ENCODE measurements around the gene TBC1D1. TPM values are rescaled to one million over a fixed set of nuclear protein-coding genes. Genes with fewer than 3 reads are reported as not detected.

Gene TBC1D1
- total and polyA plus RNA-seq, 10 donors: 49.3 to 142 (median 95.5) TPM

GRCh38 chr4:37976507-37976906 is 85.6 kb downstream of the TBC1D1 start:
- TF ChIP-seq POLR2AphosphoS5 (IDR thresholded peaks at IDR 0.05) (no peak), POLR2A (IDR thresholded peaks at IDR 0.05) (no peak)
- TF ChIP-seq, protein P1, sequence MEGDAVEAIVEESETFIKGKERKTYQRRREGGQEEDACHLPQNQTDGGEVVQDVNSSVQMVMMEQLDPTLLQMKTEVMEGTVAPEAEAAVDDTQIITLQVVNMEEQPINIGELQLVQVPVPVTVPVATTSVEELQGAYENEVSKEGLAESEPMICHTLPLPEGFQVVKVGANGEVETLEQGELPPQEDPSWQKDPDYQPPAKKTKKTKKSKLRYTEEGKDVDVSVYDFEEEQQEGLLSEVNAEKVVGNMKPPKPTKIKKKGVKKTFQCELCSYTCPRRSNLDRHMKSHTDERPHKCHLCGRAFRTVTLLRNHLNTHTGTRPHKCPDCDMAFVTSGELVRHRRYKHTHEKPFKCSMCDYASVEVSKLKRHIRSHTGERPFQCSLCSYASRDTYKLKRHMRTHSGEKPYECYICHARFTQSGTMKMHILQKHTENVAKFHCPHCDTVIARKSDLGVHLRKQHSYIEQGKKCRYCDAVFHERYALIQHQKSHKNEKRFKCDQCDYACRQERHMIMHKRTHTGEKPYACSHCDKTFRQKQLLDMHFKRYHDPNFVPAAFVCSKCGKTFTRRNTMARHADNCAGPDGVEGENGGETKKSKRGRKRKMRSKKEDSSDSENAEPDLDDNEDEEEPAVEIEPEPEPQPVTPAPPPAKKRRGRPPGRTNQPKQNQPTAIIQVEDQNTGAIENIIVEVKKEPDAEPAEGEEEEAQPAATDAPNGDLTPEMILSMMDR (IDR thresholded peaks at IDR 0.05 in 8 of 11, conservative IDR thresholded peaks at IDR 0.05 in 3 of 11): no peak
- Histone ChIP-seq H3K9me3 (no peaks in the 10 kb centered on the region), H3K27me3 (replicated peaks in 1 of 7) (no peaks in the 10 kb centered on the region), H3K36me3 (no peaks in the 10 kb centered on the region), H3K4me3 (peak overlapping the region; percentile 28 to 94 (median 74)), H3K27ac (peak overlapping the region; percentile 66 to 99 (median 96)), H3K4me1 (peaks cover 14 to 46% (median 37%) of the 10 kb centered on the region in 6 donors)
- intact Hi-C loops (cut with DNase I; ENCODE audit: low total_unique reads): loop anchor here (10.0 kb wide), 2 partner anchors 48 to 172 kb away; no protein-coding TSS in a partner anchor
- no peak for DNase-seq
- WGBS, 5 donors: 23 to 45% (median 39%) methylated on average over 3 of the region's 3 CpGs

GRCh38 chr4:37976991-37977470 is 86.1 kb downstream of the TBC1D1 start:
- intact Hi-C loops (cut with DNase I; ENCODE audit: low total_unique reads): loop anchor here (10.0 kb wide), 2 partner anchors 48 to 172 kb away; no protein-coding TSS in a partner anchor
- peaks cover 14 to 52% (median 39%) of the 10 kb centered on the region in 6 donors for H3K4me1 ChIP-seq
- peak overlapping the region; percentile 69 to 94 (median 78) for H3K4me3 ChIP-seq
- H3K27me3 ChIP-seq (replicated peaks in 1 of 7): no peaks in the 10 kb centered on the region
- no peaks in the 10 kb centered on the region for H3K36me3 ChIP-seq
- TF ChIP-seq POLR2A (IDR thresholded peaks at IDR 0.05) (no peak), POLR2AphosphoS5 (IDR thresholded peaks at IDR 0.05) (peak; percentile 37 to 74 (median 51))
- peak overlapping the region; percentile 91 to 99 (median 96) for H3K27ac ChIP-seq
- no peaks in the 10 kb centered on the region for H3K9me3 ChIP-seq
- peak; percentile 97 for DNase-seq
- 1 to 9% (median 2%) methylated on average over 4 to 49 of the region's 50 CpGs for WGBS, 5 donors

- Histone ChIP-seq H3K4me1 (peaks cover 17 to 58% (median 46%) of the 10 kb centered on the region in 6 donors), H3K27ac (peak overlapping the region; percentile 91 to 99 (median 96)), H3K9me3 (no peaks in the 10 kb centered on the region), H3K4me3 (peak overlapping the region; percentile 69 to 94 (median 78)), H3K36me3 (no peaks in the 10 kb centered on the region), H3K27me3 (replicated peaks in 1 of 7) (no peaks in the 10 kb centered on the region)
- intact Hi-C loops (cut with DNase I; ENCODE audit: low total_unique reads): loop anchor here (10.0 kb wide), 2 partner anchors 47 to 173 kb away; no protein-coding TSS in a partner anchor
- no peak for TF ChIP-seq POLR2A (IDR thresholded peaks at IDR 0.05)
- TF ChIP-seq POLR2AphosphoS5 (IDR thresholded peaks at IDR 0.05): peak; percentile 78 to 86 (median 83)
- TF ChIP-seq, protein P1 (IDR thresholded peaks at IDR 0.05 in 8 of 11, conservative IDR thresholded peaks at IDR 0.05 in 3 of 11): peak; percentile 48 to 93 (median 76)
- 0 to 1% (median 0%) methylated on average over 37 to 74 of the region's 74 CpGs for WGBS, 5 donors
- DNase-seq: peak; percentile 97
These were observed 86.8 kb downstream of the TBC1D1 start for GRCh38 chr4:37977471-37978247.

DNA sequence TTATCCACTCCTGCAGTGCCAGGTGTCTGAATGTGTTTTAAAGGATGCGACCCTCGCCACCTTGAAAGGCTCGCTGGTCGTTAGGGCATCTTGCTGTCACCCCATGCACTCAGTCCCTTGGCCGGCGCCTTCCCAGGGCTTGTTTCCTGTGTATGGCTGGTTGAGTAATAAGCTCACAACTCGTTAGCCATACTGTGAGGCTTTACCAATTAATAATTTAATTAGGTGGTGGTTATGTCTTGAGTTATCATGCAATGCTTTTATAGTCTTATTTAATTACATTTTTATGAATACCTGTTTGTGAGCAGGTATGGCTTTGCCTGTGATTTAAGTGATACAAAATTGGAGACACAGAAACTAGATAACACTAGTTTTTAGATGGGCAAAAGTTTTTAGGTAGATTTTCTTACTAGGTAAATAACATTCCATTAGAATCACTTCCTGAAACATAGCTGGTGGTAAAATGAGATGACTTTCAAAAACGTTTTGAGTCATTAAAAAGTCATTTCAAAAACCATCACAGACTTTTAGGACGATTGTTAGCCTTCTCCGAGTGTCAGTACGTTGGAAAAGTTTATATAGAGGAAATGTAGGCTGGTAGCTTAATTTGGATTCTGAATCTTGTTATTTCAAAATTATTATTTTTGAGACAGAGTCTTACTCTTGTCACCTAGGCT is 87.5 kb downstream of the TBC1D1 start:
- WGBS, 5 donors: 16 to 29% (median 18%) methylated on average over 11 of the region's 11 CpGs
- intact Hi-C loops (cut with DNase I; ENCODE audit: low total_unique reads): loop anchor here (10.0 kb wide), 2 partner anchors 46 to 174 kb away; no protein-coding TSS in a partner anchor
- DNase-seq: peak; percentile 87
- peak overlapping the region in 7 of 8 donors; percentile 93 to 99 (median 96) for H3K27ac ChIP-seq
- H3K27me3 ChIP-seq (replicated peaks in 1 of 7): no peaks in the 10 kb centered on the region
- peaks cover 18 to 65% (median 47%) of the 10 kb centered on the region in 6 donors for H3K4me1 ChIP-seq
- TF ChIP-seq POLR2AphosphoS5 (IDR thresholded peaks at IDR 0.05) (no peak), POLR2A (IDR thresholded peaks at IDR 0.05) (no peak)
- TF ChIP-seq, protein P1 (IDR thresholded peaks at IDR 0.05 in 8 of 11, conservative IDR thresholded peaks at IDR 0.05 in 3 of 11): no peak
- H3K9me3 ChIP-seq: no peaks in the 10 kb centered on the region
- peak overlapping the region; percentile 69 to 94 (median 78) for H3K4me3 ChIP-seq
- H3K36me3 ChIP-seq: no peaks in the 10 kb centered on the region

Data from spleen (tissue), 11 donors.